ENCODE measurements around the gene KDF1. TPM values are rescaled to one million over a fixed set of nuclear protein-coding genes. Genes with fewer than 3 reads are reported as not detected.

The KDF1 gene
- total RNA-seq, 1 donor from 2014 or later = 0.21 TPM

DNA sequence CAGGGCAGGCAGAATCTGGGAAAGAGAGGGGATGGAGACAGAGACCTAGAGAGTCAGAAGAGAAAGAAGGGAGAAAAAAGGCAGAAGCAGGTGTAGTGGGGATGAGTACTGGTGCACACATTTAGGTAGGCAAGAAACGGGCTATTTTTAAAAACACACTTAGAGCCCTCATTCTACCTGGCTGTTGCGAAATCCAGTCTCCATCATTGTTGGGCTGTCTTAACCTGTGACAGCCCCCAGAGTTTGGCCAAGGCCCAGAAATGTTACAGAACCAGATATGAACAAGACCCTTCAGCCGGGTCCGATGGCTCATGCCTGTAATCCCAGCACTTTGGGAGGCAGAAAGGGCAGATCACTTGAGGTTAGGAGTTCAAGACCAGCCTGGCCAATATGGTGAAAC, 12.6 kb upstream of the KDF1 start:
- H3K36me3 Mint-ChIP-seq (ENCODE audit: low read depth, unreplicated experiment) = no peaks in the 10 kb centered on the region
- peaks cover 10% of the 10 kb centered on the region for H3K27me3 Mint-ChIP-seq (ENCODE audit: unreplicated experiment)
- H3K27ac Mint-ChIP-seq (ENCODE audit: unreplicated experiment) = no peak overlapping the region
- no peaks in the 10 kb centered on the region for H3K4me1 Mint-ChIP-seq (ENCODE audit: unreplicated experiment)
- TF ChIP-seq CTCF (IDR thresholded peaks at IDR 0.05; ENCODE audit: unreplicated experiment) = no peak
- DNase-seq (ENCODE audit: low spot score) = no peak
- no peaks in the 10 kb centered on the region for H3K9me3 Mint-ChIP-seq (ENCODE audit: unreplicated experiment)
- no peak overlapping the region for H3K4me3 Mint-ChIP-seq (ENCODE audit: unreplicated experiment)

- Mint-ChIP-seq H3K4me3 (ENCODE audit: unreplicated experiment) (no peak overlapping the region), H3K36me3 (ENCODE audit: low read depth, unreplicated experiment) (no peaks in the 10 kb centered on the region), H3K27me3 (ENCODE audit: unreplicated experiment) (peaks cover 10% of the 10 kb centered on the region), H3K27ac (ENCODE audit: unreplicated experiment) (no peak overlapping the region), H3K9me3 (ENCODE audit: unreplicated experiment) (no peaks in the 10 kb centered on the region), H3K4me1 (ENCODE audit: unreplicated experiment) (no peaks in the 10 kb centered on the region)
- TF ChIP-seq CTCF (IDR thresholded peaks at IDR 0.05; ENCODE audit: unreplicated experiment) = no peak
- DNase-seq (ENCODE audit: low spot score) = no peak
These were observed 12.1 kb upstream of the KDF1 start for GRCh38 chr1:26972390-26972789.

- H3K4me1 Mint-ChIP-seq (ENCODE audit: unreplicated experiment) = no peaks in the 10 kb centered on the region
- no peaks in the 10 kb centered on the region for H3K36me3 Mint-ChIP-seq (ENCODE audit: low read depth, unreplicated experiment)
- no peak for DNase-seq (ENCODE audit: low spot score)
- H3K27me3 Mint-ChIP-seq (ENCODE audit: unreplicated experiment) = peaks cover 10% of the 10 kb centered on the region
- no peak overlapping the region for H3K27ac Mint-ChIP-seq (ENCODE audit: unreplicated experiment)
- H3K4me3 Mint-ChIP-seq (ENCODE audit: unreplicated experiment) = no peak overlapping the region
- no peak for TF ChIP-seq CTCF (IDR thresholded peaks at IDR 0.05; ENCODE audit: unreplicated experiment)
- H3K9me3 Mint-ChIP-seq (ENCODE audit: unreplicated experiment) = no peaks in the 10 kb centered on the region
These were observed 11.3 kb upstream of the KDF1 start for GRCh38 chr1:26971590-26971989.

GRCh38 chr1:26970810-26971209, 10.5 kb upstream of the KDF1 start:
- Mint-ChIP-seq H3K27me3 (ENCODE audit: unreplicated experiment) (peaks cover 10% of the 10 kb centered on the region), H3K4me1 (ENCODE audit: unreplicated experiment) (no peaks in the 10 kb centered on the region), H3K9me3 (ENCODE audit: unreplicated experiment) (no peaks in the 10 kb centered on the region), H3K27ac (ENCODE audit: unreplicated experiment) (no peak overlapping the region), H3K36me3 (ENCODE audit: low read depth, unreplicated experiment) (no peaks in the 10 kb centered on the region), H3K4me3 (ENCODE audit: unreplicated experiment) (no peak overlapping the region)
- no peak for DNase-seq (ENCODE audit: low spot score)
- TF ChIP-seq CTCF (IDR thresholded peaks at IDR 0.05; ENCODE audit: unreplicated experiment) = no peak

DNA sequence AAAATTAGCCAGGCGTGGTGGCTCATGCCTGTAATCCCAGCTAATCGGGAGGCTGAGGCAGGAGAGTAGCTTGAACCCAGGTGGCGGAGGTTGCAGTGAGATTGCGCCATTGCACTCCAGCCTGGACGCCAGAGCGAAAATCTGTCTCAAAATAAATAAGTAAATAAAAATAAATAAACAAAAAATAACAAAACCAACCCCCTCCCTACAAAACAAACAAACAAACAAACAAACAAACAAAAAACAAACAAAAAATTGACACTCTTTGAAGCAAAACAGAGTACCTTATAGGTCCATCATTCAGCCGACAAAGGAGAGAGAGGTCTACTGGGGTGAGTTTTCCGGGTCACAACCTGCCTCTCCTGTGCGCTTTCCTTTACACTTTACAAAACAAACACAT, 5.4 kb upstream of the KDF1 start:
- H3K4me3 Mint-ChIP-seq (ENCODE audit: unreplicated experiment) = no peak overlapping the region
- H3K27ac Mint-ChIP-seq (ENCODE audit: unreplicated experiment) = no peak overlapping the region
- no peaks in the 10 kb centered on the region for H3K9me3 Mint-ChIP-seq (ENCODE audit: unreplicated experiment)
- no peak for TF ChIP-seq CTCF (IDR thresholded peaks at IDR 0.05; ENCODE audit: unreplicated experiment)
- no peak for DNase-seq (ENCODE audit: low spot score)
- H3K36me3 Mint-ChIP-seq (ENCODE audit: low read depth, unreplicated experiment) = no peaks in the 10 kb centered on the region
- peaks cover 8% of the 10 kb centered on the region for H3K27me3 Mint-ChIP-seq (ENCODE audit: unreplicated experiment)
- peaks cover 14% of the 10 kb centered on the region for H3K4me1 Mint-ChIP-seq (ENCODE audit: unreplicated experiment)

Measured in endothelial cell (in vitro differentiated cells).